ENCODE measurements around the gene SERPINE1. TPM values are rescaled to one million over a fixed set of nuclear protein-coding genes. Genes with fewer than 3 reads are reported as not detected.

The SERPINE1 gene
- total RNA-seq, 1 experiment from 2014 or later, result 370 TPM

- no peak for TF ChIP-seq POLR2AphosphoS5 (IDR thresholded peaks at IDR 0.05; ENCODE audit: low read depth, low read length)
- TF ChIP-seq TCF7L2 (IDR thresholded peaks at IDR 0.05; ENCODE audit: low read depth, low read length), result peak; percentile 52; the same call in 1 of the 2 replicates
- in situ Hi-C loops (cut with HindIII; ENCODE audit: low pct_unique_long_range_greater_than_20kb, low sequenced_read_pairs) (no loop called here), intact Hi-C loops (cut with micrococcal nuclease; ENCODE audit: unreplicated experiment) (no loop called here)
- Histone ChIP-seq H3K27ac (ENCODE audit: low read length) (no peak overlapping the region), H3K36me3 (ENCODE audit: control insufficient read depth, insufficient read depth, low read length) (no peaks in the 10 kb centered on the region), H3K4me1 (ENCODE audit: control insufficient read depth, insufficient read depth, low read length) (peaks cover 47% of the 10 kb centered on the region), H3K27me3 (ENCODE audit: control insufficient read depth, insufficient read depth, low read length) (peaks cover 16% of the 10 kb centered on the region), H3K9me3 (ENCODE audit: control insufficient read depth, insufficient read depth, low read depth, low read length) (no peaks in the 10 kb centered on the region), H3K4me3 (ENCODE audit: low read depth in 2 of 2, low read length in 2 of 2) (no peak overlapping the region)
- CTCF ChIA-PET, result interaction anchor here (0.9 to 1.6 kb wide), 4 partner anchors 21 to 27 kb away, joined by 3 to 10 read pairs (median 6); no protein-coding TSS in a partner anchor
- DNase-seq (ENCODE audit: low read depth, low spot score) (no peak), ATAC-seq (no peak)
- BruUV-seq (replicated peaks), result no TSS peak
- POLR2A ChIA-PET, result interaction anchor here (0.6 kb wide), 2 partner anchors 86 to 91 kb away, joined by 6 to 11 read pairs; partner anchors contain the start of gene TRIM56
Observed at GRCh38 chr7:101170617-101171441, 43.9 kb downstream of the SERPINE1 start.

- BruUV-seq (replicated peaks), result no TSS peak
- TF ChIP-seq SIN3A (IDR thresholded peaks at IDR 0.05; ENCODE audit: borderline replicate concordance, insufficient read depth, low read depth, low read length) (no peak), CTCF (IDR thresholded peaks at IDR 0.05) (peak; percentile 55)
- Histone ChIP-seq H3K4me3 (ENCODE audit: low read depth in 2 of 2, low read length in 2 of 2) (0 out of 4 replicates have a peak overlapping the region, but pooled peaks of 1 of the 2 experiments have one; percentile 62), H3K9me3 (ENCODE audit: control insufficient read depth, insufficient read depth, low read depth, low read length) (no peaks in the 10 kb centered on the region), H3K27me3 (ENCODE audit: control insufficient read depth, insufficient read depth, low read length) (peaks cover 16% of the 10 kb centered on the region), H3K36me3 (ENCODE audit: control insufficient read depth, insufficient read depth, low read length) (no peaks in the 10 kb centered on the region), H3K4me1 (ENCODE audit: control insufficient read depth, insufficient read depth, low read length) (peaks cover 44% of the 10 kb centered on the region), H3K27ac (ENCODE audit: low read length) (no peak overlapping the region)
- in situ Hi-C loops (cut with HindIII; ENCODE audit: low pct_unique_long_range_greater_than_20kb, low sequenced_read_pairs) (no loop called here), intact Hi-C loops (cut with micrococcal nuclease; ENCODE audit: unreplicated experiment) (no loop called here)
- ATAC-seq, result no peak
- CTCF ChIA-PET, result interaction anchor here (1.1 to 1.4 kb wide), 2 partner anchors 21 to 28 kb away, joined by 3 to 8 read pairs; no protein-coding TSS in a partner anchor
- POLR2A ChIA-PET, result interaction anchor here (0.6 kb wide), 1 partner anchor 86 kb away, joined by 11 read pairs; the partner anchor contains the start of gene TRIM56
- DNase-seq (ENCODE audit: low read depth, low spot score), result no peak
Observed at GRCh38 chr7:101171442-101171837, 44.5 kb downstream of the SERPINE1 start.

GRCh38 chr7:101172005-101172853 is 45.3 kb downstream of the SERPINE1 start:
- CTCF ChIA-PET, result interaction anchor here (1.1 to 1.4 kb wide), 2 partner anchors 20 to 28 kb away, joined by 3 to 8 read pairs; no protein-coding TSS in a partner anchor
- BruUV-seq (replicated peaks), result no TSS peak
- ATAC-seq (no peak), DNase-seq (ENCODE audit: low read depth, low spot score) (no peak)
- Histone ChIP-seq H3K9me3 (ENCODE audit: control insufficient read depth, insufficient read depth, low read depth, low read length) (no peaks in the 10 kb centered on the region), H3K4me1 (ENCODE audit: control insufficient read depth, insufficient read depth, low read length) (peaks cover 39% of the 10 kb centered on the region), H3K27ac (ENCODE audit: low read length) (no peak overlapping the region), H3K36me3 (ENCODE audit: control insufficient read depth, insufficient read depth, low read length) (no peaks in the 10 kb centered on the region), H3K4me3 (ENCODE audit: low read depth in 2 of 2, low read length in 2 of 2) (peak overlapping the region in 1 of 2 experiments; percentile 62; a peak in 2 of 4 replicates), H3K27me3 (ENCODE audit: control insufficient read depth, insufficient read depth, low read length) (peaks cover 16% of the 10 kb centered on the region)
- in situ Hi-C loops (cut with HindIII; ENCODE audit: low pct_unique_long_range_greater_than_20kb, low sequenced_read_pairs) (no loop called here), intact Hi-C loops (cut with micrococcal nuclease; ENCODE audit: unreplicated experiment) (no loop called here)
- POLR2A ChIA-PET, result no interaction called here
- TF ChIP-seq POLR2AphosphoS5 (IDR thresholded peaks at IDR 0.05; ENCODE audit: low read depth, low read length), result no peak
- no peak for TF ChIP-seq SIN3A (IDR thresholded peaks at IDR 0.05; ENCODE audit: borderline replicate concordance, insufficient read depth, low read depth, low read length)
- TF ChIP-seq CTCF (IDR thresholded peaks at IDR 0.05), result no peak; the same call in 1 of the 2 replicates
- no peak for TF ChIP-seq TCF7L2 (IDR thresholded peaks at IDR 0.05; ENCODE audit: low read depth, low read length)
- no peak for TF ChIP-seq REST (IDR thresholded peaks at IDR 0.05; ENCODE audit: insufficient read depth in 1 of 2, low read depth in 2 of 2, low read length in 1 of 2)
